ENCODE results near the gene HAUS8.
"Not testable (repeated sequence)": the region's sequence is repeated elsewhere in the genome, so short reads cannot be mapped to it uniquely, and the experiment has no call there.

HAUS8 gene

DNA sequence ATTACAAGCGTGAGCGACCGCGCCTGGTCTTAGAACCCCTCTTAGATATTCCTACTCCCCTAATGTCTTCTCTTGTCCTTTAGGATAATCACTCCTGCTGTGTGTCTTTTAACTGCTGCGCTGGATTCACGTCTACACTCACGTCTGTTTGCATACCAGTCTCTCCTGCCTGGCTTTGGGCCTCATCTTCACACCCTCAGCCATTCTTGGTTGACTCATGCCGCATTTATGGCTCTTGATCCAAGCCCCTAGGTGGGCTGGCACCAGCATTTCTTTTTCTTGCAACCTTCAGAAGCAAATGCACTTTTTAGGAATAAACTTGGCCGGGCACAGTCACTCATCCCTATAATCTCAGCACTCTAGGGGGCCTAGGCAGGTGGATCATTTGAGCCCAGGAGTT lies 23.1 kb upstream of the HAUS8 start:
- Histone ChIP-seq H3K27ac (ENCODE audit: low read length) (no peak overlapping the region), H3K4me3 (ENCODE audit: low read length) (no peak overlapping the region), H3K9me3 (ENCODE audit: control insufficient read depth, low read depth, low read length) (no peaks in the 10 kb centered on the region), H3K27me3 (ENCODE audit: control insufficient read depth, insufficient read depth, low read length) (no peaks in the 10 kb centered on the region), H3K36me3 (ENCODE audit: control insufficient read depth, low read depth, low read length) (peaks cover 11% of the 10 kb centered on the region), H3K4me1 (ENCODE audit: control insufficient read depth, low read depth, low read length) (no peaks in the 10 kb centered on the region), H3K9ac (ENCODE audit: low read length) (no peak overlapping the region)

- peaks cover 11% of the 10 kb centered on the region for H3K36me3 ChIP-seq (ENCODE audit: control insufficient read depth, low read depth, low read length)
- no peaks in the 10 kb centered on the region for H3K9me3 ChIP-seq (ENCODE audit: control insufficient read depth, low read depth, low read length)
- H3K27me3 ChIP-seq (ENCODE audit: control insufficient read depth, insufficient read depth, low read length), result no peaks in the 10 kb centered on the region
- no peak overlapping the region for H3K9ac ChIP-seq (ENCODE audit: low read length)
- no peak overlapping the region for H3K4me3 ChIP-seq (ENCODE audit: low read length)
- H3K27ac ChIP-seq (ENCODE audit: low read length), result no peak overlapping the region
- no peaks in the 10 kb centered on the region for H3K4me1 ChIP-seq (ENCODE audit: control insufficient read depth, low read depth, low read length)
Observed at GRCh38 chr19:17097593-17098126, 22.4 kb upstream of the HAUS8 start.

DNA sequence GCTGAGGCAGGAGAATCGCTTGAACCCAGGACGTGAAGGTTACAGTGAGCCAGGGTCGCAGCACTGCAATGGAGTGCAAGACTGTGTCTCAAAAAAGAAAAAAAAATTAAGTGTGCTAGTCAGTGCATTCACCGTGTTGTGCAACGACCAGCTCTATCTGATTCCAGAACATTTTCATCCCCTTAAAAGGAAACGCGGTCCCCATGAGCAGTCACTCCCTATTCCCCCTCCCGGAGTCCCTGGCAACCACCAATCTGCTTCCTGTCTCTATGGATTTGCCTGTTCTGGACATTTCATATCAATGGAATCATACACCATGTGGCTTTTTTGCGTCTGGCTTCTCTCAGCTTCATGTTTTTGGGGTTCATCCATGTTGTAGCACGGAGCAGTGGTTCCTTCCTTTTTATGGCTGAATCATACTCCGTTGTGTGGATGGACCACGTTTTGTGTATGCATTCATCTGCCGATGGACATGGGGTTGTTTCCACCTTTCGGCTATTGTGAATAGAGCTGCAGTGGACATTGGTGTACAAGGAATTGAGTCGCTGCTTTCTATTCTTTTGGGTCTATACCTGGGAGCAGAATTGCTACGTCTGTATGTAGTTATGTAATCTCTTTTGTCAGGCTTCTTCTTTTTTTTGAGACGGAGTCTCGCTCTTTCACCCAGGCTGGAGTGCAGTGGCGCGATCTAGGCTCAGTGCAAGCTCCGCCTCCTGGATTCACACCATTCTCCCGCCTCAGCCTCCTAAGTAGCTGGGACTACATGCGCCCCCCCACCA lies 20.1 kb upstream of the HAUS8 start:
- H3K36me3 ChIP-seq (ENCODE audit: control insufficient read depth, low read depth, low read length), result no peaks in the 10 kb centered on the region
- no peak overlapping the region for H3K4me3 ChIP-seq (ENCODE audit: low read length)
- H3K9ac ChIP-seq (ENCODE audit: low read length), result no peak overlapping the region
- H3K9me3 ChIP-seq (ENCODE audit: control insufficient read depth, low read depth, low read length), result no peaks in the 10 kb centered on the region
- peaks cover 4% of the 10 kb centered on the region for H3K4me1 ChIP-seq (ENCODE audit: control insufficient read depth, low read depth, low read length)
- no peaks in the 10 kb centered on the region for H3K27me3 ChIP-seq (ENCODE audit: control insufficient read depth, insufficient read depth, low read length)
- H3K27ac ChIP-seq (ENCODE audit: low read length), result no peak overlapping the region

DNA sequence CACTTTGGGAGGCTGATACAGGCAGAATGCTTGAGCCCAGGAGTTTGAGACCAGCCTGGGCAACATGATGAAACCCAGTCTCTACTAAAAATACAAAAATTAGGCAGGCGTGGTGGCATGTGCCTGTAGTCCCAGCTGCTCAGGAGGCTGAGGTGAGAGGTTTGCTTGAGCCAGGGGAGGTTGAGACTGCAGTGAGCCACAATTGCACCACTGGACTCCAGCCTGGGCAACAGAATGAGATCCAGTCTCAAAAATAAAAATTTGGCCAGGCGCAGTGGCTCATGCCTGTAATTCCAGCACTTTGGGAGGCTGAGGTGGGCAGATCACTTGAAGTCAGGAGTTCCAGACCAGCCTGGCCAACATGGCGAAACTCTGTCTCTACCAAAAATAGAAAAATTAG lies 19.4 kb upstream of the HAUS8 start:
- H3K4me1 ChIP-seq (ENCODE audit: control insufficient read depth, low read depth, low read length); H3K9me3 ChIP-seq (ENCODE audit: control insufficient read depth, low read depth, low read length); H3K27me3 ChIP-seq (ENCODE audit: control insufficient read depth, insufficient read depth, low read length); H3K4me3 ChIP-seq (ENCODE audit: low read length); H3K36me3 ChIP-seq (ENCODE audit: control insufficient read depth, low read depth, low read length); H3K9ac ChIP-seq (ENCODE audit: low read length); H3K27ac ChIP-seq (ENCODE audit: low read length): not testable (repeated sequence)

DNA sequence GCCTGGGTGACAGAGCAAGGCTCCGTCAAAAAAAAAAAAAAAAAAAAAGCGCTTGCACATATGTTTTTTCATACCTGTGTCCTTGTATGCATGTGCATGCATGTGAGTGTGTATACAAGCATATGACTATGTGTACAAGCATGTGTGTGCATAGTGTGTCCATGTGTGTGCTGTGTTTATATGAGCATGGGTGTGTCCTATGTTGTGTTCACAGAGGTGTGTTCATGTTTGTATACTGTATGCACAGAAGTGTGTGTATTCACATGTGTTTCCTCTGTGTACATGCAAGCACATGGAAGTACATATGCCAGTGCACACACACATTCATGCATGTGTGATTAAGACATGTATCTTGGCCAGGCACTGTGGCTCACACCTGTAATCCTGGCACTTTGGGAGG lies 17.4 kb upstream of the HAUS8 start:
- Histone ChIP-seq H3K4me3 (ENCODE audit: low read length) (no peak overlapping the region), H3K36me3 (ENCODE audit: control insufficient read depth, low read depth, low read length) (no peaks in the 10 kb centered on the region), H3K9me3 (ENCODE audit: control insufficient read depth, low read depth, low read length) (no peaks in the 10 kb centered on the region), H3K27ac (ENCODE audit: low read length) (no peak overlapping the region), H3K9ac (ENCODE audit: low read length) (no peak overlapping the region), H3K27me3 (ENCODE audit: control insufficient read depth, insufficient read depth, low read length) (no peaks in the 10 kb centered on the region), H3K4me1 (ENCODE audit: control insufficient read depth, low read depth, low read length) (peaks cover 4% of the 10 kb centered on the region)

- Histone ChIP-seq H3K27ac (ENCODE audit: low read length) (no peak overlapping the region), H3K36me3 (ENCODE audit: control insufficient read depth, low read depth, low read length) (no peaks in the 10 kb centered on the region), H3K27me3 (ENCODE audit: control insufficient read depth, insufficient read depth, low read length) (no peaks in the 10 kb centered on the region), H3K4me3 (ENCODE audit: low read length) (no peak overlapping the region), H3K4me1 (ENCODE audit: control insufficient read depth, low read depth, low read length) (peaks cover 4% of the 10 kb centered on the region), H3K9me3 (ENCODE audit: control insufficient read depth, low read depth, low read length) (no peaks in the 10 kb centered on the region), H3K9ac (ENCODE audit: low read length) (no peak overlapping the region)
Observed at GRCh38 chr19:17091758-17092333, 16.6 kb upstream of the HAUS8 start.

GRCh38 chr19:17090583-17090982 lies 15.3 kb upstream of the HAUS8 start:
- Histone ChIP-seq H3K27ac (ENCODE audit: low read length) (no peak overlapping the region), H3K9me3 (ENCODE audit: control insufficient read depth, low read depth, low read length) (no peaks in the 10 kb centered on the region), H3K4me1 (ENCODE audit: control insufficient read depth, low read depth, low read length) (peaks cover 4% of the 10 kb centered on the region), H3K27me3 (ENCODE audit: control insufficient read depth, insufficient read depth, low read length) (no peaks in the 10 kb centered on the region), H3K4me3 (ENCODE audit: low read length) (no peak overlapping the region), H3K9ac (ENCODE audit: low read length) (no peak overlapping the region), H3K36me3 (ENCODE audit: control insufficient read depth, low read depth, low read length) (no peaks in the 10 kb centered on the region)

GRCh38 chr19:17088552-17088951 lies 13.3 kb upstream of the HAUS8 start:
- Histone ChIP-seq H3K36me3 (ENCODE audit: control insufficient read depth, low read depth, low read length) (no peaks in the 10 kb centered on the region), H3K27me3 (ENCODE audit: control insufficient read depth, insufficient read depth, low read length) (no peaks in the 10 kb centered on the region), H3K9ac (ENCODE audit: low read length) (no peak overlapping the region), H3K9me3 (ENCODE audit: control insufficient read depth, low read depth, low read length) (no peaks in the 10 kb centered on the region), H3K27ac (ENCODE audit: low read length) (no peak overlapping the region), H3K4me1 (ENCODE audit: control insufficient read depth, low read depth, low read length) (peaks cover 4% of the 10 kb centered on the region), H3K4me3 (ENCODE audit: low read length) (no peak overlapping the region)

DNA sequence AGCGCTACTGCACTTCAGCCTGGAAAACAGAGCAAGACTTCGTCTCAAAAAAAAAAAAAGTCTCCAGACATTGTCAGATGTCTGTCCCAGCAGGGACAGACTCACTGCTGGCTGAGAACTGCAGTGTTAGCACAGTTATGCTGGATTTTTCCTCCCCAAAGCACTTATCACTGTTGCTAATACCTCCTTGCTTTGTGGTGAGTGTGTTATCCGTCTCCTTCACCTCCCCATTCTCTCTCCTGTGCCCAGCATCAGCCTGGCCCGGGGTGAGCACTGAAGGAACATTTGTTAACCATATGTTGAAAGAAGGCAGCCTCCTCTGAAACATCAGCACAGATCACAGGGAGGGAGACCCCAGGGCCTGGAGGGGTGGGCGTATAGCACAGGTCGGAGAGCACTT lies 11.6 kb upstream of the HAUS8 start:
- Histone ChIP-seq H3K4me3 (ENCODE audit: low read length) (no peak overlapping the region), H3K27me3 (ENCODE audit: control insufficient read depth, insufficient read depth, low read length) (no peaks in the 10 kb centered on the region), H3K36me3 (ENCODE audit: control insufficient read depth, low read depth, low read length) (no peaks in the 10 kb centered on the region), H3K9me3 (ENCODE audit: control insufficient read depth, low read depth, low read length) (no peaks in the 10 kb centered on the region), H3K4me1 (ENCODE audit: control insufficient read depth, low read depth, low read length) (peaks cover 3% of the 10 kb centered on the region), H3K27ac (ENCODE audit: low read length) (no peak overlapping the region), H3K9ac (ENCODE audit: low read length) (no peak overlapping the region)

DNA sequence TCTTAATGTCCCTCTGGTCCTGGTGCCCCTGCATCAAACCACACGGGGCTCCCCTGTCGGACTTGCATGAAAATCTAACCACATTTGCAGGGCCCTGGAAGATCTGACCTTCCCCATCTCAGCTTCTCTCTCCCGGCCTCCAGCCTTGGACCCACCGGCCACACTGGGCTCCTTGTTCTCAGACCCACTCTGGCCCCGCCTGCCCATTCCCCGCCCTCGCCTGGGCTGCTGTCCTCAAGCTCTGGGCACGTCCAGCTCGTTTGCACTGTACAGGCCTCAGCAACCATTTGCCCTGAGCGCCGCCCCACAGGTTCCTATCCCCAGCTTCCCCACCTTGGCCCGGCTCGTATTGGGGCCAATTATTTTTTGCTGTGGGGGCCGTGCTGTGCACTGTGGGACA lies 10.9 kb upstream of the HAUS8 start:
- H3K36me3 ChIP-seq (ENCODE audit: control insufficient read depth, low read depth, low read length), result no peaks in the 10 kb centered on the region
- H3K9me3 ChIP-seq (ENCODE audit: control insufficient read depth, low read depth, low read length), result no peaks in the 10 kb centered on the region
- no peak overlapping the region for H3K9ac ChIP-seq (ENCODE audit: low read length)
- H3K4me1 ChIP-seq (ENCODE audit: control insufficient read depth, low read depth, low read length), result no peaks in the 10 kb centered on the region
- no peaks in the 10 kb centered on the region for H3K27me3 ChIP-seq (ENCODE audit: control insufficient read depth, insufficient read depth, low read length)
- no peak overlapping the region for H3K4me3 ChIP-seq (ENCODE audit: low read length)
- H3K27ac ChIP-seq (ENCODE audit: low read length), result no peak overlapping the region

DNA sequence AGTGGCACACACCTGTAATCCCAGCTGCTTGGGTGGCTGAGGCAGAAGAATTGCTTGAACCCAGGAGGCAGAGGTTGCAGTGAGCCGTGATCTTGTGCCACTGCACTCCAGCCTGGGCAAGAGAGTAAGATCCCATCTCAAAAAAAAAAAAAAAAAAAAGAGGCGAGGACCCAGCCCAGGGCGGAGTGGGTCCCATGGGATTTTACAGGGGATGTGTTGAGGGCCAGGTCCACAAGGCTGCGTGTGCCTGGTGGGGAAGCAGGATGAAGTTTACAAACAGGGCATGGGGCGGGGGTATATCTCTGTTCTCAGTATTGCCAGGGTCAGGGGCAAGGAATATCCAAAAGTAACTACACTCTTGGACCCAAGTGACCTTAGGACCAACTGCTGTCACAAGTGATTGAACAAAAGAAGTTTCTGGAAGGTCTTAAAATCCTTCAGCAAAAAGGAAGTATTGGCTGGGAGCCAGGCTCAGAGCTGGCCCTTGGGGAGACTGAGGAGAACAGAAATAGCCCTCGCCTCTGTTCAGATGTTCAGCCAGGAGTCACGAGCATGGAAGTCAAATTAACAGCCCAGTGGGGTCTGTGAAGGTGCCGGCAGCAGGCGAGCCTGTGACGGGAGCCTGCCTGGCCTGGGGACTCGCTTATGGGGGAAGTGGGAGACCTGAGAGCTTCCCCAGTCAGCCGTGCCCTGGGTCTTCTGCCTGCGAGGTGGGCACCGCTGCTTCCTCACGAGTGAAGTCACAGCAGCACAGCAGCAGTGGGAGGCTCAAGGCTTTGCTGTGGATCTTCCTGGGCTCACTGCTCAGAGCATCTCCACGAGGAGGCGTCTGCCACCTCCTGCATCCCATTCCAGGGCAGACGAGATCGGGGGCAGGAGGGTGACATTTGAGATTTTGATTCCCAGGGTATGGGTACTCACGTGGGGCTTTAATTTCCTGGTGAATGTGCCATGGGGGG lies 6.7 kb upstream of the HAUS8 start:
- Histone ChIP-seq H3K36me3 (ENCODE audit: control insufficient read depth, low read depth, low read length) (no peaks in the 10 kb centered on the region), H3K4me3 (ENCODE audit: low read length) (no peak overlapping the region), H3K27ac (ENCODE audit: low read length) (no peak overlapping the region), H3K27me3 (ENCODE audit: control insufficient read depth, insufficient read depth, low read length) (no peaks in the 10 kb centered on the region), H3K9ac (ENCODE audit: low read length) (no peak overlapping the region), H3K9me3 (ENCODE audit: control insufficient read depth, low read depth, low read length) (no peaks in the 10 kb centered on the region), H3K4me1 (ENCODE audit: control insufficient read depth, low read depth, low read length) (peaks cover 16% of the 10 kb centered on the region)
